GM12878 (cell line): Measurements from ENCODE around the gene CFAP57. TPM values are rescaled to one million over a fixed set of nuclear protein-coding genes. Genes with fewer than 3 reads are reported as not detected.

ENCODE experiments used
- ATAC-seq: fragments of 200-7000 bp; cut with Tn5 transposase; 3 replicates; pipeline ENCODE4 v1.9.1; 2020; ENCODE audit warnings: mild to moderate bottlenecking, moderate library complexity
- BruUV-seq: library from RNA; stranded (reverse); fragments of 400-500 nt; replicated peaks from 2 replicates; lab custom pipeline; 2021; lab: Mats Ljungman, UMichigan
- CTCF ChIA-PET: fragments of 300-600 bp; sonication (Branson Sonifier 250); formaldehyde crosslinking; extraction: SDS; loops from one replicate; lab custom pipeline; 2021; ENCODE audit warnings: inconsistent platforms; lab: Yijun Ruan, JAX
- POLR2A ChIA-PET: fragments of 350-600 bp; formaldehyde crosslinking; extraction: SDS; loops from one replicate; lab custom pipeline; 2021; ENCODE audit warnings: inconsistent platforms; lab: Charles Lee
- RAD21 ChIA-PET: fragments of 300-600 bp; sonication (Branson Sonifier 250); formaldehyde crosslinking; loops from one replicate; lab custom pipeline; 2023; ENCODE audit warnings: antibody characterized with exemption; ENCODE audit not compliant: unreplicated experiment; lab: Charles Lee
- SMC1A ChIA-PET: fragments of 300-600 bp; sonication (Branson Sonifier 250); formaldehyde crosslinking; loops from one replicate; lab custom pipeline; 2023; ENCODE audit not compliant: unreplicated experiment, uncharacterized antibody; lab: Charles Lee
- DNase-seq: peaks from one replicate; pipeline ENCODE4 v3.0.0-alpha.2; 2011; ENCODE audit warnings: low read depth, low spot score
- FAIRE-seq: peaks from 3 replicates; lab custom pipeline; 2011; peaks lifted over from hg19 to GRCh38; lab: Jason Lieb, UNC
- H2AFZ ChIP-seq: 2 replicates; pipeline ENCODE4 v1.6.0; 2011; ENCODE audit warnings: low read depth, low read length, control low read depth; ENCODE audit not compliant: control insufficient read depth
- H3K27ac ChIP-seq: 2 replicates; pipeline ENCODE4 v1.5.1; 2011; ENCODE audit warnings: control low read depth; ENCODE audit not compliant: control insufficient read depth, insufficient read depth
- H3K27me3 ChIP-seq, 2 experiments: replicated peaks in 1 of 2; 2 replicates each; pipeline versions ENCODE4 v1.6.0 to v1.6.1; 2011; ENCODE audit warnings: low read length in 1 of 2; ENCODE audit not compliant: control insufficient read depth in 2 of 2, insufficient read depth in 2 of 2
- H3K36me3 ChIP-seq, 2 experiments: 2 replicates each; pipeline ENCODE4 v1.5.1; 2011; ENCODE audit warnings: low read length in 1 of 2; ENCODE audit not compliant: control insufficient read depth in 2 of 2, insufficient read depth in 2 of 2
- H3K4me1 ChIP-seq: 2 replicates; pipeline ENCODE4 v1.6.1; 2011; ENCODE audit warnings: mild to moderate bottlenecking, low read length, moderate library complexity, mixed read lengths; ENCODE audit not compliant: control insufficient read depth, insufficient read depth
- H3K4me2 ChIP-seq: 2 replicates; pipeline ENCODE4 v1.6.0; 2011; ENCODE audit warnings: control low read depth; ENCODE audit not compliant: control insufficient read depth, insufficient read depth
- H3K4me3 ChIP-seq: fragments of 200-600 bp; sonication (generic); 2 replicates; pipeline ENCODE4 v1.5.1; 2016
- H3K79me2 ChIP-seq: 2 replicates; pipeline ENCODE4 v1.6.0; 2011; ENCODE audit warnings: low read length; ENCODE audit not compliant: control insufficient read depth, insufficient read depth
- H3K9ac ChIP-seq: 2 replicates; pipeline ENCODE4 v1.8.0; 2011; ENCODE audit warnings: low read length, control low read depth, mixed read lengths; ENCODE audit not compliant: control insufficient read depth, insufficient read depth
- H3K9me3 ChIP-seq: replicated peaks from 3 replicates; pipeline ENCODE4 v1.5.1; 2011; ENCODE audit warnings: mild to moderate bottlenecking, low read length; ENCODE audit not compliant: control insufficient read depth, insufficient read depth
- H4K20me1 ChIP-seq: 2 replicates; pipeline ENCODE4 v1.6.0; 2011; ENCODE audit not compliant: control insufficient read depth, insufficient read depth
- CREB1 ChIP-seq: IDR thresholded peaks from 2 replicates; pipeline ENCODE4 v1.6.1; 2012; ENCODE audit warnings: low read depth, mild to moderate bottlenecking, inconsistent platforms
- GABPA ChIP-seq: IDR thresholded peaks from 2 replicates; pipeline ENCODE4 v1.6.1; 2014; ENCODE audit warnings: antibody characterized with exemption, low read depth, mild to moderate bottlenecking, inconsistent platforms
- KAT2A ChIP-seq: conservative IDR thresholded peaks from 2 replicates; pipeline ENCODE4 v1.6.1; 2011; ENCODE audit warnings: low read depth, low read length; ENCODE audit not compliant: control insufficient read depth
- MAX ChIP-seq: IDR thresholded peaks from 2 replicates; pipeline ENCODE4 v1.6.1; 2012; ENCODE audit warnings: low read depth, low read length, improper control_type of control experiment
- SMAD5 ChIP-seq: IDR thresholded peaks from 2 replicates; pipeline ENCODE4 v1.6.1; 2016; ENCODE audit warnings: antibody characterized with exemption, low read depth
- SMARCA5 ChIP-seq: fragments of 450-650 bp; IDR thresholded peaks from 2 replicates; pipeline ENCODE4 v1.6.1; 2017; ENCODE audit warnings: mild to moderate bottlenecking
- ZBTB40 ChIP-seq: fragments of 450-650 bp; IDR thresholded peaks from 2 replicates; pipeline ENCODE4 v1.6.1; 2016; ENCODE audit warnings: mild to moderate bottlenecking, moderate library complexity, borderline replicate concordance
- ZNF622 ChIP-seq: fragments of 450-650 bp; IDR thresholded peaks from 2 replicates; pipeline ENCODE4 v1.6.1; 2017; ENCODE audit warnings: mild to moderate bottlenecking, inconsistent platforms
- WGBS: methylation state at CpG from one replicate; pipeline ENCODE4 v1.1.6; 2016; ENCODE audit warnings: low lambda C conversion rate; ENCODE audit not compliant: insufficient replicate concordance, insufficient coverage; ENCODE audit errors: missing lambda C conversion rate; 5-methylcytosine and 5-hydroxymethylcytosine counted together
- in situ Hi-C: fragments of 300-500 bp; cut with MboI; formaldehyde crosslinking; loops from 9 replicates; pipeline ENCODE4 v1.14.3; 2018; ENCODE audit warnings: mixed read lengths
- intact Hi-C: fragments of 100-400 bp; cut with micrococcal nuclease; formaldehyde crosslinking; loops from one replicate; pipeline ENCODE4 v1.14.2; 2022; ENCODE audit not compliant: unreplicated experiment
- polyA plus RNA-seq, 11 experiments: library from polyadenylated mRNA; depleted of rRNA in 4 of 11; unstranded in 6 of 11; stranded (reverse) in 5 of 11; fragments of >200 nt; fragmentation: Nextera tagmentation in 4 of 11; fragmentation: Illumina TruSeq in 1 of 11; extraction: Ambion mirVana in 4 of 11; extraction: Trizol in 1 of 11; gene quantifications; 1 replicate in 1 of 11; 2 replicates in 10 of 11; pipeline versions ENCODE4 v1.2.1 to v1.2.3, GENCODE V29; 2011 to 2016; ENCODE audit warnings: inconsistent platforms in 2 of 11, missing spikeins in 2 of 11, low read depth in 1 of 11
- total RNA-seq, 4 experiments: library from RNA; depleted of rRNA in 3 of 4; stranded (reverse); fragments of >200 nt in 3 of 4; fragmentation: Illumina TruSeq in 1 of 4; extraction: Trizol in 1 of 4; gene quantifications; 2 replicates each; pipeline versions ENCODE4 v1.2.1 to v1.2.3, GENCODE V29; 2013 to 2021

CFAP57 gene
- total and polyA plus RNA-seq, 10 of the 15 experiments (the other 5 are each of a cell fraction or from before 2014, with no cell fraction given): 0.45 to 4.8 (median 1.3) TPM

GRCh38 chr1:43300378-43301094, 128.4 kb downstream of the CFAP57 start, which contains the start of gene TIE1:
Gene TIE1 (plus strand): TSS chr1:43300982. CDS start chr1:43301072, 90 bp downstream.
- RAD21 ChIA-PET: no interaction called here
- no peaks in the 10 kb centered on the region for H4K20me1 ChIP-seq
- FAIRE-seq (no peak), DNase-seq (no peak), ATAC-seq (peak; percentile 40; the same call in 1 of the 3 replicates)
- H3K27me3 ChIP-seq: no peaks in the 10 kb centered on the region
- H3K27ac ChIP-seq: no peak within 1 kb of the TSS
- in situ Hi-C loops (no loop called here), intact Hi-C loops (no loop called here)
- no peak within 1 kb of the TSS for H3K9ac ChIP-seq
- no peak within 1 kb of the TSS for H3K4me3 ChIP-seq
- no peaks in the 10 kb centered on the region for H3K36me3 ChIP-seq
- CTCF ChIA-PET: no interaction called here
- POLR2A ChIA-PET: no interaction called here
- H3K4me1 ChIP-seq: peaks cover 5% of the 10 kb centered on the region; the same call in 1 of the 2 replicates
- H2AFZ ChIP-seq: no peak within 1 kb of the TSS
- no TSS peak for BruUV-seq
- SMC1A ChIA-PET: no interaction called here
- 44% methylated on average over 6 of the region's 10 CpGs for WGBS
- no peak within 1 kb of the TSS for H3K4me2 ChIP-seq
- no peaks in the 10 kb centered on the region for H3K79me2 ChIP-seq
- H3K9me3 ChIP-seq: no peaks in the 10 kb centered on the region
- TF ChIP-seq KAT2A: no peak
- no peak for TF ChIP-seq MAX
- TF ChIP-seq CREB1: no peak

- no peak overlapping the region for H3K9ac ChIP-seq
- H3K27ac ChIP-seq: no peak overlapping the region
- no peak overlapping the region for H2AFZ ChIP-seq
- SMC1A ChIA-PET: interaction anchor here (0.8 to 1.2 kb wide), 3 partner anchors 34 to 71 kb away, joined by 3 to 4 read pairs (median 3); no protein-coding TSS in a partner anchor
- H3K79me2 ChIP-seq: no peaks in the 10 kb centered on the region
- intact Hi-C loops (no loop called here), in situ Hi-C loops (no loop called here)
- H3K4me1 ChIP-seq: no peaks in the 10 kb centered on the region
- POLR2A ChIA-PET: interaction anchor here (0.6 kb wide), 1 partner anchor 70 kb away, joined by 4 read pairs; no protein-coding TSS in a partner anchor
- H3K27me3 ChIP-seq: no peaks in the 10 kb centered on the region
- H4K20me1 ChIP-seq: no peaks in the 10 kb centered on the region
- H3K9me3 ChIP-seq: no peaks in the 10 kb centered on the region
- DNase-seq: no peak
- no peak for FAIRE-seq
- 93% methylated on average over 1 of the region's 1 CpG for WGBS
- no peak overlapping the region for H3K4me3 ChIP-seq
- ATAC-seq: no peak
- RAD21 ChIA-PET: no interaction called here
- CTCF ChIA-PET: no interaction called here
- H3K4me2 ChIP-seq: no peak overlapping the region
- no peaks in the 10 kb centered on the region for H3K36me3 ChIP-seq
- no TSS peak for BruUV-seq
- TF ChIP-seq ZBTB40: no peak
- TF ChIP-seq GABPA: no peak
- no peak for TF ChIP-seq ZNF622
- TF ChIP-seq SMARCA5: no peak
- no peak for TF ChIP-seq SMAD5
Measured at GRCh38 chr1:43302201-43302600, 130.1 kb downstream of the CFAP57 start.
